ENCODE results near the gene ITGB2.

DNA sequence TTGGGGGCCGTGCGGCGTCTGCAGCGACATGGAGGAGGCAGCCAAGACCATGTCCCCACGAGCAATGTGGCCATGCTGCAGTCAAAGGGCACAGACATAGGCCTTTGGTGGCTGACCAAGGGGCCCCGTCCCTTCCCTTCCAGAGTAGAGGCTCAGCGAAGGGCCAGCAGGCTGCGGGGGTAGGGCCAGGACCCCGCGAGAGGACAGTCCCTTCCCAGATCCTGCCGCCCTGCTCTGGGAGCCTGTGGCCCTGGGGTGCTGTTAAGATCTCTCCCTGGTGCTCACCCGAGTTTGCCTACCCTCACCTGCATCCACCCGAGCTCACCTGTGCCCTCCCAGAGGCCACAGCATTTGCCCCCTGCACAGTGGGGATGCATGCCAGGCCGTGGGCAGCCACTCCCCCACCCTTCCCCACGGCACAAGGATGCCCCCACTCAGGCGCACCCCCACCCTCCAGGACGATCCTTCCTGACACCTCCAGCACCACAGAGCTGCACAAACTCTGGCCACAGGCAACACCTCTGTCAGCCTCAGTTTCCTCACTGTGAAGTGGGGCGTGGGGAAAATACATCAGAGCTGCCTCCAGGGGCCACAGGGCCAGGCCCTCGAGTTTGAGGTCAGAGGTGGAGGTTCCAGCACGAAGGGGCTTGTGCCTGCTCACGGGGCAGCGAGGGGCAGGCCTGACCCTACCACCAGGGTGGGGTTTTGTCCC is 15.5 kb downstream of the ITGB2 start:
- TF ChIP-seq, protein P1, sequence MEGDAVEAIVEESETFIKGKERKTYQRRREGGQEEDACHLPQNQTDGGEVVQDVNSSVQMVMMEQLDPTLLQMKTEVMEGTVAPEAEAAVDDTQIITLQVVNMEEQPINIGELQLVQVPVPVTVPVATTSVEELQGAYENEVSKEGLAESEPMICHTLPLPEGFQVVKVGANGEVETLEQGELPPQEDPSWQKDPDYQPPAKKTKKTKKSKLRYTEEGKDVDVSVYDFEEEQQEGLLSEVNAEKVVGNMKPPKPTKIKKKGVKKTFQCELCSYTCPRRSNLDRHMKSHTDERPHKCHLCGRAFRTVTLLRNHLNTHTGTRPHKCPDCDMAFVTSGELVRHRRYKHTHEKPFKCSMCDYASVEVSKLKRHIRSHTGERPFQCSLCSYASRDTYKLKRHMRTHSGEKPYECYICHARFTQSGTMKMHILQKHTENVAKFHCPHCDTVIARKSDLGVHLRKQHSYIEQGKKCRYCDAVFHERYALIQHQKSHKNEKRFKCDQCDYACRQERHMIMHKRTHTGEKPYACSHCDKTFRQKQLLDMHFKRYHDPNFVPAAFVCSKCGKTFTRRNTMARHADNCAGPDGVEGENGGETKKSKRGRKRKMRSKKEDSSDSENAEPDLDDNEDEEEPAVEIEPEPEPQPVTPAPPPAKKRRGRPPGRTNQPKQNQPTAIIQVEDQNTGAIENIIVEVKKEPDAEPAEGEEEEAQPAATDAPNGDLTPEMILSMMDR (IDR thresholded peaks at IDR 0.05): no peak
- no peak for TF ChIP-seq SIN3A (IDR thresholded peaks at IDR 0.05; ENCODE audit: borderline replicate concordance, low read depth, low read length)
